Measurements from ENCODE around the gene GZMM. TPM values are rescaled to one million over a fixed set of nuclear protein-coding genes. Genes with fewer than 3 reads are reported as not detected.

GZMM gene
- total RNA-seq, 3 donors from 2014 or later = 0.33 to 1.1 TPM; not detected in 1

- no peak for DNase-seq (ENCODE audit: low spot score in 2 of 2)
These were observed 7.6 kb upstream of the GZMM start for GRCh38 chr19:536031-536880.

GRCh38 chr19:536881-537404 lies 6.9 kb upstream of the GZMM start:
- no peaks in the 10 kb centered on the region for H3K27me3 ChIP-seq
- TF ChIP-seq POLR2A (IDR thresholded peaks at IDR 0.05) = no peak
- TF ChIP-seq CTCF (IDR thresholded peaks at IDR 0.05) = no peak
- no peak for TF ChIP-seq POLR2AphosphoS5 (IDR thresholded peaks at IDR 0.05)
- DNase-seq (ENCODE audit: low spot score in 2 of 2) = no peak
- H3K27ac ChIP-seq = no peak overlapping the region
- H3K36me3 ChIP-seq = no peaks in the 10 kb centered on the region
- intact Hi-C loops (cut with DNase I; ENCODE audit: low total_unique reads) = no loop called here
- no peaks in the 10 kb centered on the region for H3K9me3 ChIP-seq
- no peak overlapping the region for H3K4me3 ChIP-seq
- H3K4me1 ChIP-seq = peaks cover 5 to 20% of the 10 kb centered on the region in 2 donors

More at GRCh38 chr19:536031-536880, 7.6 kb upstream of the GZMM start:
- Histone ChIP-seq H3K4me3 (no peak overlapping the region), H3K9me3 (no peaks in the 10 kb centered on the region), H3K27me3 (no peaks in the 10 kb centered on the region), H3K4me1 (peaks cover 7 to 20% of the 10 kb centered on the region in 2 donors), H3K27ac (no peak overlapping the region), H3K36me3 (no peaks in the 10 kb centered on the region)
- TF ChIP-seq CTCF (IDR thresholded peaks at IDR 0.05) = no peak
- TF ChIP-seq POLR2AphosphoS5 (IDR thresholded peaks at IDR 0.05) = no peak
- TF ChIP-seq POLR2A (IDR thresholded peaks at IDR 0.05) = no peak
- intact Hi-C loops (cut with DNase I; ENCODE audit: low total_unique reads) = no loop called here

GRCh38 chr19:538641-539428 lies 5.0 kb upstream of the GZMM start:
- DNase-seq (ENCODE audit: low spot score in 2 of 2) = no peak
- intact Hi-C loops (cut with DNase I; ENCODE audit: low total_unique reads) = no loop called here
- Histone ChIP-seq H3K4me3 (no peak overlapping the region), H3K27me3 (no peaks in the 10 kb centered on the region), H3K36me3 (no peaks in the 10 kb centered on the region), H3K27ac (no peak overlapping the region), H3K9me3 (no peaks in the 10 kb centered on the region), H3K4me1 (peaks cover 1 to 14% of the 10 kb centered on the region in 2 donors)
- TF ChIP-seq POLR2A (IDR thresholded peaks at IDR 0.05) = no peak
- TF ChIP-seq POLR2AphosphoS5 (IDR thresholded peaks at IDR 0.05) = no peak
- no peak for TF ChIP-seq CTCF (IDR thresholded peaks at IDR 0.05)

- H3K36me3 ChIP-seq = no peaks in the 10 kb centered on the region
These were observed 4.3 kb upstream of the GZMM start for GRCh38 chr19:539429-540030.

More at GRCh38 chr19:539429-540030, 4.3 kb upstream of the GZMM start:
- H3K4me1 ChIP-seq = peaks cover 0 to 9% of the 10 kb centered on the region in 2 donors
- no peak overlapping the region for H3K27ac ChIP-seq
- H3K27me3 ChIP-seq = no peaks in the 10 kb centered on the region
- intact Hi-C loops (cut with DNase I; ENCODE audit: low total_unique reads) = no loop called here
- no peaks in the 10 kb centered on the region for H3K9me3 ChIP-seq
- DNase-seq (ENCODE audit: low spot score in 2 of 2) = no peak
- TF ChIP-seq CTCF (IDR thresholded peaks at IDR 0.05) (no peak), POLR2AphosphoS5 (IDR thresholded peaks at IDR 0.05) (no peak), POLR2A (IDR thresholded peaks at IDR 0.05) (no peak)
- H3K4me3 ChIP-seq = no peak overlapping the region
